VCaP (cell line): ENCODE results near the gene PDE8B.
A peak's percentile ranks its signal among the peaks of the same experiment; 100 is the strongest.

Source experiments
- H3K27ac ChIP-seq: fragments of 450-650 bp; 2 replicates; pipeline ENCODE4 v1.5.1; 2017
- CTCF ChIP-seq: fragments of 450-650 bp; conservative IDR thresholded peaks from 2 replicates; pipeline ENCODE4 v1.5.1; 2017; ENCODE audit warnings: mild to moderate bottlenecking, moderate library complexity

PDE8B gene

GRCh38 chr5:77197840-77198554 lies 12.5 kb upstream of the PDE8B start:
- H3K27ac ChIP-seq = no peak overlapping the region
- no peak for TF ChIP-seq CTCF

DNA sequence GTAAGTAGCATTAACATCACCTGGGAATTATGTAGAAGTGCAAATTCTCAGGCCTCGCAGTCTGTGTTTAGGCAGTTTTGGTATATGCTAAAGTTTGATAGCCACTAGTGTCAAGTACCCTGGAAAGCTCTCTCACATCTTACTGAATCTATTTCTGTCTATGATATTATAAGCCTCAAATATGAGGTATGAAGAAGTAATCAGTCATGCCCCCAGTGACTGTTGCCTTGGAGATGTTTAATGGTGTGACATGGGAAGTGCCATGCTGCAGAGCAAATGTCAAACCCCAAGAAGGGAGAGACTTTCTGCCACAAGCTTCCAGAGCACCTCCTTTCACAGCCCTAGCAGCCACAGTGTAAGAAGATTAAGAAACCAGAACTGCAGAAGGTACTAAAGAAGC lies 9.8 kb upstream of the PDE8B start:
- peak overlapping the region; percentile 76 for H3K27ac ChIP-seq
- no peak for TF ChIP-seq CTCF

DNA sequence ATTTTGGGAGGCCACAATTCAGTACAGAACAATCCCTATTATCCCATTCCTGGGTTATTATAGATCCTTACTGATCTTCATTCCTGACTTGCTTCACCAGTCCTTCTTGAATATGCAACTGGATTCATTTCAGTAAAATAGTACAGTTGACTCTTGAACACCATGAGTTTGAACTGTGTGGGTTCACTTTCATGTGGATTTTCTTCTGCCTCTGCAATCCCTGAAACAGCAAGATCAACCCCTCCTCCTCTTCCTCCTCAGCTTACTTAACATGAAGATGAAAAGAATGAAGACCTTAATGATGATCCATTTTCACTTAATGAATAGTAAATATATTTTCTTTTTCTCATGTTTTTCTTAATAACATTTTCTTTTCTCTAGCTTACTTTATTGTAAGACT lies 8.3 kb upstream of the PDE8B start:
- TF ChIP-seq CTCF = no peak
- peak overlapping the region; percentile 76 for H3K27ac ChIP-seq

- TF ChIP-seq CTCF = no peak
- H3K27ac ChIP-seq = peak overlapping the region; percentile 76
These were observed 5.5 kb upstream of the PDE8B start for GRCh38 chr5:77204967-77205366.

- TF ChIP-seq CTCF = no peak
- no peak overlapping the region for H3K27ac ChIP-seq
These were observed 1.8 kb upstream of the PDE8B start for GRCh38 chr5:77208507-77209163.

DNA sequence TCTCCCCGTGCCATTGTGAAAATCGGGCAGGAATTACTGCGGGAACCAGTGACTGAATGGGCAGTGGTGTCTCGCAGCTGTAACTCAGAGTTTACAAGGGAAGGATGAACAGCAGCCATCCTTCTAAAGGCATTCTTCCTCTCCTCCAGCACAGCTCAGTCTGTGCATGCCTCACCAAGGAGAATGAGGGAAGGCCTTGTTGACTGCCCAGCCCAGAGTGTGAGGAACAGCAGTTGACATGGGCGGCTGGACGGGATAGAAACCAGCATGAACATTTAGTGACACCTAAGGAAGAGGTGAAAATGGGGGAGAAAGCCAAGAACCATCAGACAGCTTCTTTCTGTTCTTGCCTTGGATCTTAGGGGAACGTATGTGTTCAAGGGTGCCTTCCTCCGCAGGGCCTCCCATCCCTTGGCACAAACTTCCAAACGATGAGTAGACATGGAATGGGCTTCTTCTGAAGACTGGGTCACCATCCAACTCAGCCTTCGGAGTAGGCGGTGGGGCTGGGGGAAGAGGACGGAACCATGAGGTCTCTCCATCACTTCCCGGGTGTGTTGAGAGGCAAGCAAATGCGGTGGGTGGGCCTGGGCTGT lies 887 bp upstream of the PDE8B start:
- no peak for TF ChIP-seq CTCF

DNA sequence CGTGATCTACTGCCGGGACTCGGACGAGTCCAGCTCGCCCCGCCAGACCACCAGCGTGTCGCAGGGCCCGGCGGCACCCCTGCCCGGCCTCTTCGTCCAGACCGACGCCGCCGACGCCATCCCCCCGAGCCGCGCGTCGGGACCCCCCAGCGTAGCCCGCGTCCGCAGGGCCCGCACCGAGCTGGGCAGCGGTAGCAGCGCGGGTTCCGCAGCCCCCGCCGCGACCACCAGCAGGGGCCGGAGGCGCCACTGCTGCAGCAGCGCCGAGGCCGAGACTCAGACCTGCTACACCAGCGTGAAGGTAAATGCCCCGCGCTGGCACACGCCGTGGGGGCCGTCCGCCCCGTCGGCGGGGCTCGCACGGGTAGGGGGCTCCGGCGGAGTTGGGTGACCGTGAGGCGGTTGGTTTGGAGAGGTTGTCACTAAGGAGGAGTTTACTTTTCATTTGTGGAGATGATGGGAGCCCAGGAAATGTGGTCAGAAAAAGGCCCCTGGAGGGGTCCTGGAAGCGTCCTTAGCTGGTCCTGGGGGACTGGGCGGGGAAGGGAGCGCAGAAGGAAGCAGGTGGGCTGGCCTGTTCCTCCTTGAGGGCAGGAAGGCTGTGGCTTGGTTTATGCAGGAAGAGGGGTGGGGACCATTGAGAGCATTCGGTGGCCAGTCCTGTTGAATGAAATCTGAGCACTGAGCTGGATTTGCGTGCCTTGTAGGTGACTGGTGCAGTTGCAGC lies 647 bp downstream of the PDE8B start:
- TF ChIP-seq CTCF = no peak
- peak overlapping the region; percentile 86 for H3K27ac ChIP-seq

More for the DNA sequence above, 887 bp upstream of the PDE8B start:
- H3K27ac ChIP-seq = peak overlapping the region; percentile 86; the same call in 1 of the 2 replicates
